ENCODE data around the gene IMPDH1. TPM values are rescaled to one million over a fixed set of nuclear protein-coding genes. Genes with fewer than 3 reads are reported as not detected.

The IMPDH1 gene
- total RNA-seq, 1 donor from 2014 or later: 23.4 TPM

GRCh38 chr7:128434413-128435326, 24.9 kb upstream of the IMPDH1 start:
- no peak overlapping the region for H3K4me3 Mint-ChIP-seq (ENCODE audit: low read depth)
- H3K36me3 Mint-ChIP-seq (ENCODE audit: insufficient read depth): no peaks in the 10 kb centered on the region
- no peaks in the 10 kb centered on the region for H3K9me3 Mint-ChIP-seq (ENCODE audit: low read depth)
- peaks cover 15% of the 10 kb centered on the region for H3K4me1 Mint-ChIP-seq (ENCODE audit: low read depth)
- no peak for TF ChIP-seq CTCF (IDR thresholded peaks at IDR 0.05; ENCODE audit: unreplicated experiment)
- H3K27ac Mint-ChIP-seq: peak overlapping the region; percentile 27
- no peak for DNase-seq (ENCODE audit: low spot score, unreplicated experiment)
- H3K27me3 Mint-ChIP-seq: peaks cover 6% of the 10 kb centered on the region

DNA sequence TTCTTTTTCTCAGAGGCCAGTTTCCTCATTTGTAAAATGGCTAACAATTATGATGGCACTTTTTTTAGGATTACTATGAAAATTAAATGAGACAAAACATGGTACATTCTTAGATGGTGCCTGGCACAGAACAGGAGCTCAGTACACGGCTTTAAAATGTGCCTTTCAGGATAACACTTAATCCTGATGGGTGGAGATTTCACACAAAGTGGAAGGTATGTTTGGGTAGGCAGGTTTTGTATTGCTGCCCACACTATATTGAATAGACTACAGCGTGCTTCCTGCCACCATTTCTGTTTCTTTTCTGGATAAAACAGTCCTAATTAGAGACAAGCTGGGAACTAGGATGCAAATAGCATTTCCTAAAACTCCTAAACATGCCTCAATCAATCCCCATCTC, 22.0 kb upstream of the IMPDH1 start:
- H3K27me3 Mint-ChIP-seq: peaks cover 10% of the 10 kb centered on the region
- peaks cover 15% of the 10 kb centered on the region for H3K4me1 Mint-ChIP-seq (ENCODE audit: low read depth)
- no peaks in the 10 kb centered on the region for H3K9me3 Mint-ChIP-seq (ENCODE audit: low read depth)
- DNase-seq (ENCODE audit: low spot score, unreplicated experiment): no peak
- H3K4me3 Mint-ChIP-seq (ENCODE audit: low read depth): no peak overlapping the region
- no peaks in the 10 kb centered on the region for H3K36me3 Mint-ChIP-seq (ENCODE audit: insufficient read depth)
- no peak for TF ChIP-seq CTCF (IDR thresholded peaks at IDR 0.05; ENCODE audit: unreplicated experiment)
- no peak overlapping the region for H3K27ac Mint-ChIP-seq

DNA sequence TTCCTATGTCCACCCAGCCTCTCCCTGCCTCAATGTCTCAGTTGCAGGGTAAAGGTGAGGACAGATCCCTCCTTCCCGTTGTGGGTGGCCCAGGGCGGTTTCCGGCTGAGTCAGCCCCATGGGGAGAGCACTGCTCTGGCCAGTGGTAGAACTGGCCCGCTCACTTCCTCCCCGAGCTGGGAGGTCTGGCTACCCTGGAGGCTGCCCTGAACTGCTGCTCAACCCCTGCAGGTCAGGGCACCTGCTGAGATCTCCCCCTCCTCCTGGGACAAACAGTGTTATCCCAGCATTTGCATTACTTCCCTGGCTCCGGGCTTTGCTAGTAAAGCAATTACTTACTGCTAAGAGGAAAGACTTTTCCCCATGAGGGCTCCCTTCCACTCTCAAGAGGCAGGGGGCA, 21.4 kb upstream of the IMPDH1 start:
- no peak overlapping the region for H3K27ac Mint-ChIP-seq
- H3K9me3 Mint-ChIP-seq (ENCODE audit: low read depth): no peaks in the 10 kb centered on the region
- no peak for DNase-seq (ENCODE audit: low spot score, unreplicated experiment)
- H3K4me3 Mint-ChIP-seq (ENCODE audit: low read depth): no peak overlapping the region
- H3K27me3 Mint-ChIP-seq: peaks cover 10% of the 10 kb centered on the region
- no peak for TF ChIP-seq CTCF (IDR thresholded peaks at IDR 0.05; ENCODE audit: unreplicated experiment)
- H3K4me1 Mint-ChIP-seq (ENCODE audit: low read depth): peaks cover 15% of the 10 kb centered on the region
- no peaks in the 10 kb centered on the region for H3K36me3 Mint-ChIP-seq (ENCODE audit: insufficient read depth)

DNA sequence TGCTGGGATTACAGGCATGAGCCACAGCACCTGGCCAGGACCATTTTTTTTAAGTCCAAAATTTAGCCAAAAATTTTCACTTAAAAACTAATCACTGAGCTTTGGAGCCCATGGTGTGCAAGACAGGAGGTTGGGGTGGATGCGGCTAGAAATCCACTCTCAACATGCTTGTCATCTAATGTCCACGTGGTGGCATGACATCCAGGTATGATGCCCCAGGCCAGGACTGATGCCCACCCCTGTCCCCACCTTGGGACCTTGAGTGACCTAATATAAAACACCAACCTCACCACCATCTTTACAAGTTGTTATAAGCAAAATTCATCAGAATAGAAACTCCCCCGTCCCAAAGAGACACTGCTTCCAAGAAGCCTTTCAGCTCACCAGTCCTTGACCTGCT, 20.4 kb upstream of the IMPDH1 start:
- DNase-seq (ENCODE audit: low spot score, unreplicated experiment): no peak
- no peak overlapping the region for H3K27ac Mint-ChIP-seq
- H3K36me3 Mint-ChIP-seq (ENCODE audit: insufficient read depth): no peaks in the 10 kb centered on the region
- H3K4me1 Mint-ChIP-seq (ENCODE audit: low read depth): peaks cover 8% of the 10 kb centered on the region
- H3K9me3 Mint-ChIP-seq (ENCODE audit: low read depth): no peaks in the 10 kb centered on the region
- H3K27me3 Mint-ChIP-seq: peaks cover 7% of the 10 kb centered on the region
- H3K4me3 Mint-ChIP-seq (ENCODE audit: low read depth): no peak overlapping the region
- TF ChIP-seq CTCF (IDR thresholded peaks at IDR 0.05; ENCODE audit: unreplicated experiment): no peak

- peak; percentile 78 for TF ChIP-seq CTCF (IDR thresholded peaks at IDR 0.05; ENCODE audit: unreplicated experiment)
- DNase-seq (ENCODE audit: low spot score, unreplicated experiment): no peak
- Mint-ChIP-seq H3K4me1 (ENCODE audit: low read depth) (peaks cover 3% of the 10 kb centered on the region), H3K9me3 (ENCODE audit: low read depth) (no peaks in the 10 kb centered on the region), H3K4me3 (ENCODE audit: low read depth) (no peak overlapping the region), H3K36me3 (ENCODE audit: insufficient read depth) (no peaks in the 10 kb centered on the region), H3K27ac (no peak overlapping the region), H3K27me3 (peaks cover 7% of the 10 kb centered on the region)
Observed at GRCh38 chr7:128427289-128427891, 17.6 kb upstream of the IMPDH1 start.

Data from progenitor cell of endocrine pancreas (in vitro differentiated cells).